Camera-type eye (tissue), 1 donor: ENCODE results near the gene TAOK1. TPM values are rescaled to one million over a fixed set of nuclear protein-coding genes. Genes with fewer than 3 reads are reported as not detected.

Experiments used
- total RNA-seq: library from RNA; depleted of rRNA; stranded (reverse); fragments of >200 nt; gene quantifications from one replicate; pipeline ENCODE4 v1.2.3, GENCODE V29; 2014

Gene TAOK1
- 120 TPM for total RNA-seq

GRCh38 chr17:29389982-29390850 is at the start of gene TAOK1:
Gene TAOK1, plus strand, starts transcription at chr17:29390363. Its CDS starts 61,186 bp downstream, at chr17:29451549.

DNA sequence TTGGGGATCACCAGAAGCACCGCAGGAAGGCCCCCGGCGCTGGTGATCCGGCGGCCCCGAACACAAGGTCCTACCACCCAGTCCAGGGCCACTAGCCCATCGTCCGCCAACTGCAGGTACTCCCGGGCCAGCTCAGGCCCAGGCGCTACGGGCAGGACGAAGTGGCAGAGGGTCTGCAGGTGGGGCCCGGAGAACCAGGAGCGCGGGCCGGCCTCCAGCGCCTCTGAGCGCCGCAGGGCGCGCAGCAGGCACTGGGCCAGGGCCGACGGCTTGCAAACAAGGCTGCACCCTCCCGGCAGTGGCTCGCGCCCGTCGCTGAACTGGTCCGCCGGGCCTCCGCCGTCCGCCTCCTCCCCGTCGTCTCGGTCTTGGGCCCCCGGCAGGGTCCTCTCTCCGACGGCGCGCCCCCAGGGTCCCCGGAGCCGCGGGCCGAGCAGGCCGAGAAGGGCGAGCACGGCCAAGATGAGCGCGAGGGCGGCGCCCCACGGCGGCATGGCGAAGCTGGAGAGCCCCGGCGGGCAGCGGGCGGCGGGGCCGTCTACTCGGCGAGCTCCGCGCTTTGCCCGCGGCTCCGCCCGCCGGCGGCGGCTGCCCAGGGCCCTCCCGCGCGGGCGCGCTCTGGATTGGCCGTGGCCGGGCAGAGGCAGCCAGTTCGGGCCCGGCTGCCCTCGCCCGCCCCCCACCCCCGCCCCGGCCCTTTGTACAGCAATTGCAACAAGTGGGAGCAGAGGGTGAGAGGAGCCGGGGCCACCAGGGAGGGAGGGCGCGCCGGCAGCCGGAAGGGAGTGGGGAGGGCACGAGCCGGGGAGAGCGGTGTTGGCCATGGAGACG is 176.5 kb downstream of the TAOK1 start, which contains the start of gene ABHD15:
TSS of gene ABHD15 (minus strand) at position 565 of the 831 bp plus-strand sequence. CDS start at position 494, 71 bp downstream.

GRCh38 chr17:29568331-29569244 is 178.4 kb downstream of the TAOK1 start, which contains the start of gene TP53I13:
Gene TP53I13, plus strand, starts transcription at chr17:29568701. Its CDS starts 58 bp downstream, at chr17:29568759.

DNA sequence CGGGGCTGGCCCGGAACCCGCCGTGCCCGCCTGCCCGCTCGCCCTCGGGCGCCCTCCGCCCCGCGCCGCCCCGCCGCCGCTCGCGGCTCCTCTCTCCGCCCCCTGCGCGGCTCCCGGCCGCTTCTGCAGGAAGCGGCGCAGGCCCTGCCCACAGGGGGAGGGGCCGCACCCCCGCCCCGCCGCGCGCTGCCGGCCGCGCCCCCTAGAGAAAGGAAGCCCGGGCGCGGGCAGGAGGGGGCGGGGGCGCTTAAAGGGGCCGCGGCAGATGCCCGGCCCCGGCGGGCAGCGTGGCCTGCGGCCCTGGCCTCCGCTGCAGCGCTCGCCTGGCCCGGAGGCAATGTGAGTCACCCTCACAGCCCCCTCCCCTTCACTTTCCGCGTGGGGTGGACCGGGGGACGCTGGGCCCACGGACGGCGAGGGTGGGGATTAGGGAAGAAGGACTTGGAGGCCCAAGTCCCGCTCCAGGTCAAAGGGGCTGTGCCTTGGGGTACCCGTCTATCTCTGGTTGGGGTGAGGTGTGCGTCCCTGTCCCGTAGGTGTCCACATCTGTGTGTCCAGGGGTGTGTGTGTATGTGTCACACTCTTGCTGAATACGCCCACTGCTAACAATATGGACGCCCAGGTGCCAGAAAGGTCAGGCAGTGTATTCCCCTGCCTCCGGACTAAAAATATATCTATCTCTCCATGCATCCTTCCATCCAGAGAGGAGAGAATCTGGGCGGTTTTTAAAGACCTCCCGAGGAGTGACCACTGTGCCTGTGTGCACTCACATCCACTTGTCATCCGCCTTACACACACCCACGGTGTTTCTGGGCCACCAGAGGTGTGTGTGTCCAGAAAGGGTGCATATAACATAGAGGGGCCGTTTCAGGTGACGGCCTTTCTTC is 199.6 kb downstream of the TAOK1 start, which contains the start of gene GIT1:
TSS of gene GIT1 (minus strand) at position 125 of the 887 bp plus-strand sequence. CDS start 270 bp downstream, outside the sequence.

GRCh38 chr17:29592850-29593551 is 202.8 kb downstream of the TAOK1 start, which contains the start of gene ANKRD13B:
Gene ANKRD13B, plus strand, starts transcription at chr17:29593132. Its CDS starts 490 bp downstream, at chr17:29593622.

Other genes with a start within 250 kb of the TAOK1 start
- gene MYO18A, start 210.0 kb upstream of the TAOK1 start, total RNA-seq: 100 TPM
- gene CRYBA1, start 143.5 kb upstream of the TAOK1 start, total RNA-seq: 4,794 TPM
- gene NUFIP2, start 96.2 kb upstream of the TAOK1 start, total RNA-seq: 68.6 TPM
- 13.6 TPM for gene ABHD15, start 176.7 kb downstream of the TAOK1 start, total RNA-seq
- 34.4 TPM for gene TP53I13, start 178.3 kb downstream of the TAOK1 start, total RNA-seq
- gene GIT1, start 199.3 kb downstream of the TAOK1 start, total RNA-seq: 32.7 TPM
- 22.0 TPM for gene ANKRD13B, start 202.8 kb downstream of the TAOK1 start, total RNA-seq
- gene CORO6, start 232.5 kb downstream of the TAOK1 start, total RNA-seq: 10.8 TPM